Caki2 (cell line): ENCODE measurements around the gene TTC39A. TPM values are rescaled to one million over a fixed set of nuclear protein-coding genes. Genes with fewer than 3 reads are reported as not detected.

Experiments
- DNase-seq: peaks from one replicate; pipeline ENCODE4 v3.0.0-alpha.2; 2015; ENCODE audit warnings: low read depth
- in situ Hi-C: cut with HindIII; loops from 2 replicates; pipeline ENCODE4 v1.10.0; 2016; ENCODE audit warnings: low sequenced_read_pairs, low pct_unique_long_range_greater_than_20kb, mixed read lengths
- total RNA-seq: library from RNA; depleted of rRNA; stranded (reverse); fragments of >200 nt; shearing (Covaris generic); gene quantifications from 2 replicates; pipeline ENCODE4 v1.2.3, GENCODE V29; 2014; ENCODE audit warnings: low replicate concordance; rRNA removed

TTC39A gene
- total RNA-seq = 27.5 and 59.8 TPM in 2 replicates

GRCh38 chr1:51330331-51331201, at the start of gene TTC39A:
TTC39A (minus strand) TSS chr1:51330562; CDS start chr1:51330477, 85 bp downstream.
- DNase-seq = no peak
- in situ Hi-C loops = no loop called here

- no peak for DNase-seq
- in situ Hi-C loops = no loop called here
These were observed 48.5 kb upstream of the TTC39A start for GRCh38 chr1:51378871-51379270.

- no peak for DNase-seq
- in situ Hi-C loops = no loop called here
These were observed 43.5 kb upstream of the TTC39A start for GRCh38 chr1:51373898-51374297.

DNA sequence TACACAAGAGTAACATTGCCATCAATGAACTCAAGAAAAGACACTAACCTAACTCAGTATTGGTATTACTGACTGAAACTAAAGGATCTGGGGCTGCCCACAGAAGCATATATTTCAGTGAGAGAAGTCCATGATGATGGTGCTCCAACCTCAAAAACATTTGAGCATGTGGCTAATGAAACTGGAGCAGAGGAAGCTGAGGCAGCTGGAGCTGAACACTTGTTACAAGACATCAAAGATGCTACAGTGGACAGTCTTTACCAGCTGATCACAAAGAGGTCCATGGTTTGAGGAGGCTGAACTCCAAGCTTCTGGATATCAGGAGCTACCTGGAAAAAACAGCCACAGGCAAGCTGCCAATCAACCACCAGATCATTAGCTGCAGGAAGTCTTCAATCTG, 42.2 kb upstream of the TTC39A start:
- in situ Hi-C loops = no loop called here
- DNase-seq = no peak

DNA sequence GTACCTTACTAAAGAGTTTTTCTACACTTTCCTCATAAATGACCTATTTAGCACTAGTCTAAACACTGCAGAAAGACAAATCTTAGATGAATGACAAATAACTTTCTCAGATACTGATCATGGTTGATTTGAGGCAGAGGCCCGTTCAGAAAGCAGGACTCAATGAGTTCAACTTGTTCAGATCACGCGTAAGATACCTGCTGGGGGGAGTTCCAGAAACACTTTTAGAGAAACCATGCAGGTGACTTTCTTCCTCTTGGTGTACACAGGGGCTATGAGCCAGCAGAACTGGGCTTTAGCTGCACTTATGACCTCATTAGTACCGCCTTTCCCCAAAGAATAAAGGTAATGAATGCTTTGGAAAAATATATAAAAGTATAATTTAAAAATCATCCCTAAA, 38.8 kb upstream of the TTC39A start:
- in situ Hi-C loops = no loop called here
- no peak for DNase-seq

DNA sequence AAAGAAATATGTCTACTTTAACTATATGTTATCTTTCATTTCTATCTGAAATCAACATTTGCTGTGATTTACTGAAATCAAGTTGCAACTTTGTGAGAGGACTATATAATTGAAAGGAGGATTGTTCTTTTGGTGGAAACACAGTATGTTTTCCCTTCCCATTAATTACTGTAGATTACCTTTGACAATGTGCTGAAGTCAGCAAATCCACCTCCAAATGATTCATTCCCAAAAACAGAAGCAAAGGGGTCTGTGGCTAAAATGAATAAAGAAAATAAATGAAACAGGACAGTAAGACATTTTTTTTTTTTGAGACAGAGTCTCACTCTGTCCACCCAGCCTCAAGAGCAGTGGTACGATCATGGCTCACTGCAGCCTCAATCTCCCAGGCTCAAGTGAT, 35.4 kb upstream of the TTC39A start:
- DNase-seq = no peak
- in situ Hi-C loops = no loop called here

GRCh38 chr1:51359879-51360278, 29.5 kb upstream of the TTC39A start:
- DNase-seq = no peak
- in situ Hi-C loops = no loop called here

DNA sequence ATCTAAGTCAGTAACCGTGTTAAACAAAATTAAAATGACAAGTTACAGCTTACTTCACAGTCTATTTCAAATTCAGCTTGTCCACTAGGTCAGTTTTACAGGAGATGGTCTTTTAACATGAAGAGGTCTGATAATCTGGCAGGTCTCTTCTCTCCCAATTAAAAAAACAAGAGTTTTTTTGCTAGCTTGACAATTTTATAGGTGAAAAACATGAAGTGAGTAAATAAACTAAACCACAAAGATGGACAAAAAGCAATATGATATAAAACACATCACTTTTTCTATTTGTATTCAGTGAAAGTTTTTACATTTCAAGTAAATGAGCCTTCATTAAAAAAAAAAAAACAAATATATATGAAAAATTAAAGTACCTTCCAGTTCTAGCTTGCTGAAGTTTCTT, 25.0 kb upstream of the TTC39A start:
- DNase-seq = no peak
- in situ Hi-C loops = no loop called here

- in situ Hi-C loops = no loop called here
- DNase-seq = no peak
These were observed 24.1 kb upstream of the TTC39A start for GRCh38 chr1:51354416-51354815.

DNA sequence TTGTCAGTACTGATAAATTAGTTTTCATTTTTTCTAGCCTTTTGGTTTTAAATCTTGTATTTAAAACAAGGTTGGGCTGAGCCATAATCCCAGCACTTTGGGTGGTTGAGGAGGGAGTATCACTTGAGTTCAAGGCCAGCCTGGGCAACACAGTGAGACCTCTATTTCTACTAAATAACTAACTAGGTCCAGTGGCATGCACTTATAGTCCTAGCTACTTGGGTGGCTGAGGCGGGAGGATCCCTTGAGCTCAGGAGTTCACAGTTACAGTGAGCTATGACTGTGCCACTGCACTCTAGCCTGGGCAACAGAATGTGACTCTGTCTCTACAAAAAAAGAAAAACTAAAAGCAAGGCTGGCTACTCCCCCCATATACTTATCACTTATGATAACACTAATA, 21.5 kb upstream of the TTC39A start:
- in situ Hi-C loops = no loop called here
- DNase-seq = no peak

DNA sequence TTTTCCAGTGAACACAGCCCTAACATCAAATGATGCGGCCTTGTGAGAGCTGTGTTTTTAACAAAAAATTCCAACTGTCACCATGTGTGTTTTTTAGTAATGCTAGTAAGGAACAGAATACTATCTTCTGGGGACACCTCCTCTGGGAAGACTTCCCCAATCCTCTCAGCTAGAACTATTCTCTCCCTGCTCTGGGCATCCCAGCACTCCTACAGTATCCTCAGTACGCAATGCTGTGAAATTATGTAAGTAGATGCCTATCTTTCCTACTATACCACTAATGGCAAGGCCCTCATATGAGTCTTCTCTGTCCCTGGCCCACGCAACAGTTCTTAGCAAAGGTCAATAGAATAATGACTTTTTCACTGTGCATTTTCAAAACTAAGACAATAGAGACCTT, 19.5 kb upstream of the TTC39A start:
- DNase-seq = no peak
- in situ Hi-C loops = no loop called here

DNA sequence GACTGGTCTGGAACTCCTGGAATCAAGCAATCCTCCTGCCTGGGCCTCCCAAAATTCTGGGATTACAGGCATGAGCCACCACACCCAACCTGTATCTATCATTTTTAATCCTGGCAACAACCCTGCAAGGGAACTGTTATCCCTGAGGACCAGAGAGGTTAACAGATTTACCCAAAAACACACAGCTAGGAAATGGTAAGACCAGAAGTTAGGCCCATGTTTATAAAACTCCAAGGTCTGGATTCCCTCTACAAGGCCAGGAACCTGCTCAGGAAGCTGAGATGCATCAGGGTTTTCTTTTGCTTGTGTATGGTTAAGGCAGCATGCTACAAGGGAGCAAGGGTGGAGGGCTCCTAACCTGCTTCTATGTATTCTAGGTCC, 17.8 kb upstream of the TTC39A start:
- no peak for DNase-seq
- in situ Hi-C loops = no loop called here

GRCh38 chr1:51347398-51348146, 17.2 kb upstream of the TTC39A start:
- DNase-seq = no peak
- in situ Hi-C loops = no loop called here

- DNase-seq = no peak
- in situ Hi-C loops = no loop called here
These were observed 16.0 kb upstream of the TTC39A start for GRCh38 chr1:51346086-51346942.

GRCh38 chr1:51345300-51345687, 14.9 kb upstream of the TTC39A start:
- no peak for DNase-seq
- in situ Hi-C loops = no loop called here

DNA sequence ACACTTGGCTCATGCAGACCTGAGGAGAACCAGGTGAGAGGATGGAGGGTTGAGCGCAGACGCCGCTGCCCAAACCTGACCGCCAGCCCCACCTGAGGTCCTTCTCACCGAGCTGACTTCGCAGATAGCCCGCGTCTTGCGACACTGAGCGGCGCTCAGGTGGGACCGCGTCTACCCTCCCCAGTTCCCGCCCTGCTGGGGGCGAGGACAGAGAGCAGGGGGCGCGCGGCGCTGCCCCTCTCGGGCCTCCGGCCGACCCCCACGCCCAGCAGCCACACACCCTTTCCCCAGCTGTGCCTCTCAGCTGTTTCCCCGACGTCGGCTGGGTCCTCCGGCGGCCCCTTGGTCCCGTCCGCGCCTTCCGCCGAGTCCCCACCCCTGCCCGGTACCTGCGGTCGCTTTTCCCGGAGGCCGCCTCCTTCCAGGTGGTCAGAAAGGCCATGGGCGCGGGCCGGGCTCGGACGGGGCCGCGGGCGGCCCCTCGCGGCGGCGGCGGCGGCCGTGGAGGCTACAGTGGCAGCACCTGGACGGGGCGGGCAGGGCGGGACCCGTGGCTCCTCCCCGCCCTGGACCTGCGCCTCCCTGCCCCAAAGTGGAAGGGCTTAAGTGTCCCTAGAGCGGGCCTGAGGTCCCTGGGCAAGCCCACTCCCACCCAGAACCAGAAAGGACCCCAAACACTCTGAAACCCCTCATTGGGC, 14.4 kb upstream of the TTC39A start:
- in situ Hi-C loops = no loop called here
- DNase-seq = no peak

DNA sequence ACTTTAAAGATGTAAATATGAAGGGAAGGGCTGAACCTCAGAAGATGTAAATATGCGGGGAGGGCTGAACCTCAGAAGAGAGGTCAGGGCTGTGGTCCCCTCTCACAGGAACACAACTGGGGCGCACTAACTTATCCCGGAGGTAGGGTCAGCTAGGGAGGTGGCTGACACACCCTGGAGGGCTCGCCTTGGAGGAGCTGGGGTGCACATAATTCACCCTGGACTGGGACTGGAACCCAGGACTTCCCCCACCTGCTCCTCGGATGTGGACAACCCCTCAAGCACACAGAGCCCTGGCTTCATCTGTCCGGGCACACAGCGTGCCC, 13.9 kb upstream of the TTC39A start:
- no peak for DNase-seq
- in situ Hi-C loops = no loop called here

DNA sequence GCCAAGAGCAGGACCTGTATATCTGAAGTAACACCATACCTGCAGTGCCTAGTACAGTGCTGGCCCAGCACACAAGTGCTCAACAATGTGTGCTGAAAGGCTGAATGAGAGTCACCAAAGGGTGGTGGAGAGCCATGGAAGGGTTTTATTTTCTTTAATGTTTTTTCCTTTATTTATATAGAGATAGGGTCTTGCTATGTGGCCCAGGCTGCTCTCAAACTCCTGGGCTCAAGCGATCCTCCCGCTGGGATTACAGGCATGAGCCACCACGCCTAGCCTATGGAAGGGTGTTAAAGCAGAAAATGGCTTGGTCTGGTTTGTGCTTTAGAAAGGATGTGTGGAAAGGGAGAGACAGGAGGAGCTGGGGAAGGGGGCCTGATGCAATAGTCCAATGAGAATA, 13.3 kb upstream of the TTC39A start:
- no peak for DNase-seq
- in situ Hi-C loops = no loop called here
